ENCODE data around the gene ZCCHC7.

ZCCHC7 gene

GRCh38 chr9:37370968-37371563 lies 250.7 kb downstream of the ZCCHC7 start:
- TF ChIP-seq FOXP2 (optimal IDR thresholded peaks at IDR 0.05; ENCODE audit: borderline replicate concordance, extremely low read depth, extremely low read length, insufficient read depth) (no peak), REST (IDR thresholded peaks at IDR 0.05; ENCODE audit: insufficient read depth in 1 of 2, low read depth in 2 of 2, low read length in 2 of 2) (no peak), SIN3A (IDR thresholded peaks at IDR 0.05; ENCODE audit: borderline replicate concordance, insufficient read depth, low read length) (no peak), TAF1 (IDR thresholded peaks at IDR 0.05; ENCODE audit: borderline replicate concordance, insufficient read depth, low read length) (no peak), POLR2AphosphoS5 (IDR thresholded peaks at IDR 0.05; ENCODE audit: low read depth, low read length) (no peak)

- TF ChIP-seq POLR2AphosphoS5 (IDR thresholded peaks at IDR 0.05; ENCODE audit: low read depth, low read length) (no peak), TAF1 (IDR thresholded peaks at IDR 0.05; ENCODE audit: borderline replicate concordance, insufficient read depth, low read length) (no peak), FOXP2 (optimal IDR thresholded peaks at IDR 0.05; ENCODE audit: borderline replicate concordance, extremely low read depth, extremely low read length, insufficient read depth) (no peak), REST (IDR thresholded peaks at IDR 0.05; ENCODE audit: insufficient read depth in 1 of 2, low read depth in 2 of 2, low read length in 2 of 2) (no peak), SIN3A (IDR thresholded peaks at IDR 0.05; ENCODE audit: borderline replicate concordance, insufficient read depth, low read length) (no peak)
Observed at GRCh38 chr9:37371565-37372464, 251.4 kb downstream of the ZCCHC7 start.

- TF ChIP-seq TAF1 (IDR thresholded peaks at IDR 0.05; ENCODE audit: borderline replicate concordance, insufficient read depth, low read length), result no peak
- no peak for TF ChIP-seq REST (IDR thresholded peaks at IDR 0.05; ENCODE audit: insufficient read depth in 1 of 2, low read depth in 2 of 2, low read length in 2 of 2)
- no peak for TF ChIP-seq FOXP2 (optimal IDR thresholded peaks at IDR 0.05; ENCODE audit: borderline replicate concordance, extremely low read depth, extremely low read length, insufficient read depth)
- TF ChIP-seq SIN3A (IDR thresholded peaks at IDR 0.05; ENCODE audit: borderline replicate concordance, insufficient read depth, low read length), result no peak
- TF ChIP-seq POLR2AphosphoS5 (IDR thresholded peaks at IDR 0.05; ENCODE audit: low read depth, low read length), result no peak
Observed at GRCh38 chr9:37372839-37373238, 252.5 kb downstream of the ZCCHC7 start.

GRCh38 chr9:37373621-37374020 lies 253.2 kb downstream of the ZCCHC7 start:
- TF ChIP-seq REST (IDR thresholded peaks at IDR 0.05; ENCODE audit: insufficient read depth in 1 of 2, low read depth in 2 of 2, low read length in 2 of 2) (no peak), SIN3A (IDR thresholded peaks at IDR 0.05; ENCODE audit: borderline replicate concordance, insufficient read depth, low read length) (no peak), TAF1 (IDR thresholded peaks at IDR 0.05; ENCODE audit: borderline replicate concordance, insufficient read depth, low read length) (no peak), FOXP2 (optimal IDR thresholded peaks at IDR 0.05; ENCODE audit: borderline replicate concordance, extremely low read depth, extremely low read length, insufficient read depth) (no peak)

Data from PFSK-1 (cell line).